ENCODE results near the gene OR51B2.
"Not testable (repeated sequence)": the region's sequence is repeated elsewhere in the genome, so short reads cannot be mapped to it uniquely, and the experiment has no call there.

The OR51B2 gene

GRCh38 chr11:5310423-5310822, 13.7 kb downstream of the OR51B2 start:
- no peak for DNase-seq (ENCODE audit: low read depth in 2 of 2)

GRCh38 chr11:5307256-5308019, 16.7 kb downstream of the OR51B2 start:
- no peak for DNase-seq (ENCODE audit: low read depth in 2 of 2)

- DNase-seq (ENCODE audit: low read depth in 2 of 2): no peak
Measured at GRCh38 chr11:5304046-5304445, 20.1 kb downstream of the OR51B2 start.

- DNase-seq (ENCODE audit: low read depth in 2 of 2): no peak
Measured at GRCh38 chr11:5303626-5304025, 20.5 kb downstream of the OR51B2 start.

- DNase-seq (ENCODE audit: low read depth in 2 of 2): no peak
Measured at GRCh38 chr11:5301846-5302245, 22.3 kb downstream of the OR51B2 start, which contains the start of gene OR51B4. Gene OR51B4 (minus strand): TSS chr11:5301946. CDS start chr11:5301946, 0 bp downstream.

GRCh38 chr11:5300251-5300650, 23.8 kb downstream of the OR51B2 start:
- DNase-seq (ENCODE audit: low read depth in 2 of 2): no peak

- no peak for DNase-seq (ENCODE audit: low read depth in 2 of 2)
Measured at GRCh38 chr11:5298451-5298850, 25.6 kb downstream of the OR51B2 start.

- no peak for DNase-seq (ENCODE audit: low read depth in 2 of 2)
Measured at GRCh38 chr11:5297721-5298323, 26.3 kb downstream of the OR51B2 start.

- not testable (repeated sequence) for DNase-seq (ENCODE audit: low read depth in 2 of 2)
Measured at GRCh38 chr11:5294342-5294995, 29.6 kb downstream of the OR51B2 start.

GRCh38 chr11:5293028-5293427, 31.1 kb downstream of the OR51B2 start:
- DNase-seq (ENCODE audit: low read depth in 2 of 2): no peak

GRCh38 chr11:5291207-5291838, 32.8 kb downstream of the OR51B2 start:
- DNase-seq (ENCODE audit: low read depth in 2 of 2): no peak

- DNase-seq (ENCODE audit: low read depth in 2 of 2): no peak
Measured at GRCh38 chr11:5290106-5290505, 34.0 kb downstream of the OR51B2 start.

- no peak for DNase-seq (ENCODE audit: low read depth in 2 of 2)
Measured at GRCh38 chr11:5289696-5290095, 34.4 kb downstream of the OR51B2 start.

GRCh38 chr11:5288906-5289550, 35.1 kb downstream of the OR51B2 start:
- no peak for DNase-seq (ENCODE audit: low read depth in 2 of 2)

GRCh38 chr11:5288108-5288905, 35.8 kb downstream of the OR51B2 start:
- no peak for DNase-seq (ENCODE audit: low read depth in 2 of 2)

- DNase-seq (ENCODE audit: low read depth in 2 of 2): no peak
Measured at GRCh38 chr11:5286901-5287300, 37.2 kb downstream of the OR51B2 start.

- no peak for DNase-seq (ENCODE audit: low read depth in 2 of 2)
Measured at GRCh38 chr11:5286351-5286750, 37.7 kb downstream of the OR51B2 start.

- no peak for DNase-seq (ENCODE audit: low read depth in 2 of 2)
Measured at GRCh38 chr11:5285703-5286340, 38.3 kb downstream of the OR51B2 start.

GRCh38 chr11:5284637-5285036, 39.5 kb downstream of the OR51B2 start:
- no peak for DNase-seq (ENCODE audit: low read depth in 2 of 2)

GRCh38 chr11:5283882-5284281, 40.2 kb downstream of the OR51B2 start:
- DNase-seq (ENCODE audit: low read depth in 2 of 2): no peak

- DNase-seq (ENCODE audit: low read depth in 2 of 2): no peak
Measured at GRCh38 chr11:5283086-5283485, 41.0 kb downstream of the OR51B2 start.

Data from fibroblast of skin of left quadriceps (primary cell).